MG63 (cell line): ENCODE results near the gene TOMM5. TPM values are rescaled to one million over a fixed set of nuclear protein-coding genes. Genes with fewer than 3 reads are reported as not detected.

Experiments
- DNase-seq: peaks from one replicate; pipeline ENCODE4 v3.0.0-alpha.2; 2020
- H3K27me3 ChIP-seq: fragments of 250-450 bp; sonication (Bioruptor Pico); 2 replicates; pipeline ENCODE4 v1.5.1; 2020; ENCODE audit warnings: mild to moderate bottlenecking, moderate library complexity
- H3K36me3 ChIP-seq: fragments of 250-450 bp; sonication (Bioruptor Pico); 2 replicates; pipeline ENCODE4 v1.5.1; 2020; ENCODE audit warnings: mild to moderate bottlenecking, moderate library complexity
- H3K4me3 ChIP-seq: fragments of 250-450 bp; sonication (Bioruptor Pico); 2 replicates; pipeline ENCODE4 v1.5.1; 2020; ENCODE audit warnings: mild to moderate bottlenecking, moderate library complexity
- H3K9me3 ChIP-seq: fragments of 250-450 bp; sonication (Bioruptor Pico); 2 replicates; pipeline ENCODE4 v1.5.1; 2020; ENCODE audit warnings: mild to moderate bottlenecking, moderate library complexity
- total RNA-seq: library from RNA; depleted of rRNA; stranded (reverse); fragments of >200 nt; shearing (Covaris generic); gene quantifications from 2 replicates; pipeline ENCODE4 v1.2.3, GENCODE V29; 2014; ENCODE audit warnings: low replicate concordance; rRNA removed

TOMM5 gene
- total RNA-seq, 1 experiment from 2014 or later = 179 TPM

DNA sequence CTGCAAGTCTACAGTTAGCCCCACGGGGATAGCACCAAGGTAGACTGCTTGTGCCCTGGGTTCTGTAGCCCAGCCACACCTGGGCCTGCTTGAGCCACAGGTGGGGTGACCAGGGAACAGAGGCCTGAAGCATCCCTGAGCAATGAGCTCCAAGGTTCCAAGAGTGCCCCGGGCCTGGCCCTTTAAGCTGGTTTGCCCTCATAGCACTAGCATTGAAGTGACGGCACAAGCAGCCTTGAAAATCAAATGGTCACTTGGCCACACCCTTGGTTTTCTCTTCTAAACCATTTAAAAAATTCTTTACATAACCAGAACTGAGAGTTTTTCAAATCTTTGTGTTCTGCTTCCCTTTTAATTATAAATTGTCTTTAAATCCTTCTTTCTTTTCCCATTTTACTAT lies 40.9 kb downstream of the TOMM5 start:
- no peak overlapping the region for H3K4me3 ChIP-seq
- H3K9me3 ChIP-seq = no peaks in the 10 kb centered on the region
- H3K27me3 ChIP-seq = no peaks in the 10 kb centered on the region
- no peak for DNase-seq
- no peaks in the 10 kb centered on the region for H3K36me3 ChIP-seq

GRCh38 chr9:37550781-37551180 lies 41.6 kb downstream of the TOMM5 start:
- no peak for DNase-seq
- no peaks in the 10 kb centered on the region for H3K27me3 ChIP-seq

GRCh38 chr9:37549527-37549926 lies 42.9 kb downstream of the TOMM5 start:
- H3K27me3 ChIP-seq = no peaks in the 10 kb centered on the region
- H3K4me3 ChIP-seq = no peak overlapping the region
- DNase-seq = no peak
- H3K9me3 ChIP-seq = no peaks in the 10 kb centered on the region
- H3K36me3 ChIP-seq = no peaks in the 10 kb centered on the region

More at GRCh38 chr9:37550781-37551180, 41.6 kb downstream of the TOMM5 start:
- no peaks in the 10 kb centered on the region for H3K9me3 ChIP-seq
- no peak overlapping the region for H3K4me3 ChIP-seq
- H3K36me3 ChIP-seq = no peaks in the 10 kb centered on the region

GRCh38 chr9:37547328-37547878 lies 45.0 kb downstream of the TOMM5 start:
- Histone ChIP-seq H3K36me3 (no peaks in the 10 kb centered on the region), H3K4me3 (no peak overlapping the region), H3K9me3 (no peaks in the 10 kb centered on the region), H3K27me3 (no peaks in the 10 kb centered on the region)
- no peak for DNase-seq

GRCh38 chr9:37543468-37543867 lies 48.9 kb downstream of the TOMM5 start:
- Histone ChIP-seq H3K27me3 (no peaks in the 10 kb centered on the region), H3K9me3 (no peaks in the 10 kb centered on the region), H3K36me3 (no peaks in the 10 kb centered on the region), H3K4me3 (no peak overlapping the region)
- DNase-seq = no peak

DNA sequence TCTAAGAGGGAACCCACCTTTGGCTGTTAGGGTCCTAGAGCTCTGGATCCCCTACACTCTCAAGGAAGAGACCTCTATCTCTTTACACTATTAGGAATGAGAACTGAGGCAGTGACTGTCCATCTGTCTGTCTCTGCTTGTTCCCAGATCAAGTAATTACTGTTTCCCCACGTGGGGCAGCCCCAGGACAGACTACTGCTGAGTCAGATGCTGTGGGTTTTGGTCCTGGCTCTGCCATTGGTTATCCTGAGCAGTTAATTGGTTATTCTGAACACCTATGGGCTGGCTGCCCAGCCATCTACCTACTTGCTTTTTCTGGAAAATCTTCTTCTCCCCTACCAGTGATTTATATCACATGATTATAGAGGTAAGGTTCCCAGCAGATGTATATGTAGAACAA lies 49.5 kb downstream of the TOMM5 start:
- no peak for DNase-seq
- Histone ChIP-seq H3K4me3 (no peak overlapping the region), H3K9me3 (no peaks in the 10 kb centered on the region), H3K27me3 (no peaks in the 10 kb centered on the region), H3K36me3 (no peaks in the 10 kb centered on the region)

DNA sequence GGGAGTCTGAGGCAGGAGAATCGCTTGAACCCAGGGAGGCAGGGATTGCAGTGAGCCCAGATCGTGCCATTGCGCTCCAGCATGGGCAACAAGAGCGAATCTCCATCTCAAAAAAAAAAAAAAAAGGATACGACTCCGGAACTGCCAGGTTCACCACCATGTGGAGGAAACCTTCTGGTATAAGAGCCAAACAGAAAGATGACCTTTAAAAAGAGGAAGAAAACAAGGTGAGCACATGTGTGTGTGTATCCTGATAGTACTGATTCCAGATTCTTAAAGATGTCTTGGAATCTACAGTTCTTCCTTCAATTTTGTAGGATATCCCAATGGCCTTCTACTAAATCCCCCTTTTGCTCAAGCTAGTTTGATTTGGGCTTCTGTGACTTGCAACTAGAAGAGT lies 49.9 kb downstream of the TOMM5 start:
- H3K36me3 ChIP-seq = no peaks in the 10 kb centered on the region
- no peak for DNase-seq
- H3K27me3 ChIP-seq = no peaks in the 10 kb centered on the region
- H3K4me3 ChIP-seq = no peak overlapping the region
- no peaks in the 10 kb centered on the region for H3K9me3 ChIP-seq

DNA sequence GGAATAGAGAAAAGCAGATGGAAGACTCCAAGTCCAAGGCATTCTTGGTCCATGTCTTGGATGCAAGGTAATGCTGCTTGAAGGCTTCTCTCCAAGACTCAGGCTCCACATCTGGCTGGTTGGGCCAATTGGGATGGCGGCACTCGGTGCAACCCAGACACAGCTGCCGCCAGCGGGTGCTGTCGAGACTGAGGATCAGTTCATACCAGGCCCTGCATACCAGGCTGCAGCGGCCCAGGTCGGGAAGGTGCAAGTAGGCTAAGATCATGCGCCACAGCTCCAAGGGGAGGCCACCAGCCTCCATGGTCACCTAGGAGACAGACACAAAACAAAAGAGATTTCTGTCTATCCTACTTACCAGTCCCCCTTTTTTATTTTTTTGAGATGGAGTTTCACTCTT lies 50.9 kb downstream of the TOMM5 start:
- no peaks in the 10 kb centered on the region for H3K36me3 ChIP-seq
- no peaks in the 10 kb centered on the region for H3K9me3 ChIP-seq
- DNase-seq = no peak
- no peaks in the 10 kb centered on the region for H3K27me3 ChIP-seq
- H3K4me3 ChIP-seq = no peak overlapping the region

- DNase-seq = no peak
- no peaks in the 10 kb centered on the region for H3K27me3 ChIP-seq
Observed at GRCh38 chr9:37540634-37541033, 51.8 kb downstream of the TOMM5 start.

DNA sequence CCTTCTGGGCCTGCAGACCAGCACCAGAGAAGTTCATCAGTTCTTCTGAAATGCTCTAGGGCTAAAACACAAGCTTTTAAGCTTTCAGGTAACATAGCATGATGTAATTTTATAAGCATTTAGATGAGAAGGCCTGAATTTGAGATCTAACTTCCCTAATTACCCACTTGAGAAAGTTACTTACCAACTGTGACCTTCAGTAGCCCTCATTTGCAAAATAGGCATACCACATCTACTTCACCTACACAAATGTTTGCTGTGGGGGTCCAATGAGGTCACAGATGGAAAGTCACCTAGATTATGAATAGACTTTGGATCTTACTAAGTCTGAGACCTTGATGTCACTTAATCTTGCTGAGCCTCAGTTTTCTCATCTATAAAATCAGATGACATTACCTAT lies 52.8 kb downstream of the TOMM5 start:
- no peak for DNase-seq
- Histone ChIP-seq H3K27me3 (no peaks in the 10 kb centered on the region), H3K36me3 (no peaks in the 10 kb centered on the region), H3K4me3 (no peak overlapping the region), H3K9me3 (no peaks in the 10 kb centered on the region)

More at GRCh38 chr9:37540634-37541033, 51.8 kb downstream of the TOMM5 start:
- H3K9me3 ChIP-seq = no peaks in the 10 kb centered on the region
- H3K36me3 ChIP-seq = no peaks in the 10 kb centered on the region
- H3K4me3 ChIP-seq = no peak overlapping the region

Other genes with a start within 250 kb of the TOMM5 start
- 97.5 and 111 TPM in 2 replicates for gene GRHPR, start 169.9 kb downstream of the TOMM5 start, total RNA-seq
- gene ZBTB5, start 127.1 kb downstream of the TOMM5 start, total RNA-seq = 4.4 and 9.1 TPM in 2 replicates
- gene POLR1E, start 106.6 kb downstream of the TOMM5 start, total RNA-seq = 82.3 and 92.4 TPM in 2 replicates
- 0.84 and 4.3 TPM in 2 replicates for gene FBXO10, start 16.2 kb downstream of the TOMM5 start, total RNA-seq
- gene FRMPD1, start 58.4 kb upstream of the TOMM5 start, total RNA-seq = not detected in 2 replicates
- gene TRMT10B, start 161.2 kb upstream of the TOMM5 start, total RNA-seq = 1.5 and 5.1 TPM in 2 replicates
- 32.9 and 37.9 TPM in 2 replicates for gene EXOSC3, start 192.5 kb upstream of the TOMM5 start, total RNA-seq
- gene DCAF10, start 208.2 kb upstream of the TOMM5 start, total RNA-seq = 6.7 and 12.2 TPM in 2 replicates